PC-3 (cell line): ENCODE data around the gene CD6. TPM values are rescaled to one million over a fixed set of nuclear protein-coding genes. Genes with fewer than 3 reads are reported as not detected.

Experiments
- ATAC-seq: fragments of 200-7000 bp; cut with Tn5 transposase; 2 replicates; pipeline ENCODE4 v1.9.1; 2020; ENCODE audit warnings: mild to moderate bottlenecking, moderate library complexity
- BruUV-seq: library from RNA; stranded (reverse); fragments of 400-500 nt; replicated peaks from 2 replicates; lab custom pipeline; 2021; lab: Mats Ljungman, UMichigan
- CTCF ChIA-PET: fragments of 300-600 bp; sonication (Branson Sonifier 250); formaldehyde crosslinking; loops from one replicate; lab custom pipeline; 2022; ENCODE audit warnings: antibody characterized with exemption; lab: Charles Lee
- POLR2A ChIA-PET: fragments of 300-600 bp; sonication (Branson Sonifier 250); formaldehyde crosslinking; loops from one replicate; lab custom pipeline; 2022; ENCODE audit warnings: antibody characterized with exemption; ENCODE audit not compliant: unreplicated experiment; lab: Charles Lee
- DNase-seq: peaks from one replicate; pipeline ENCODE4 v3.0.0-alpha.2; 2015
- H2AFZ ChIP-seq: fragments of 300-600 bp; sonication (generic); 2 replicates; pipeline ENCODE4 v1.6.0; 2016; ENCODE audit warnings: antibody characterized with exemption, low read length
- H3F3A ChIP-seq: fragments of 300-600 bp; sonication (generic); one replicate; pipeline ENCODE4 v1.6.0; 2017; ENCODE audit warnings: antibody characterized with exemption, low read length, control low read depth, mild to moderate bottlenecking; ENCODE audit not compliant: unreplicated experiment
- H3K27ac ChIP-seq: fragments of 300-600 bp; sonication (generic); 2 replicates; pipeline ENCODE4 v1.5.1; 2016; ENCODE audit warnings: mild to moderate bottlenecking, low read length
- H3K27me3 ChIP-seq: fragments of 300-600 bp; sonication (generic); 2 replicates; pipeline ENCODE4 v1.6.1; 2016; ENCODE audit warnings: low read length, mixed read lengths
- H3K36me3 ChIP-seq: fragments of 300-600 bp; sonication (generic); 2 replicates; pipeline ENCODE4 v1.6.1; 2016; ENCODE audit warnings: low read depth, mixed run types, low read length, mixed read lengths
- H3K4me1 ChIP-seq: fragments of 300-600 bp; sonication (generic); 2 replicates; pipeline ENCODE4 v1.5.1; 2016; ENCODE audit warnings: low read length; ENCODE audit not compliant: insufficient read depth
- H3K4me2 ChIP-seq: fragments of 300-600 bp; sonication (generic); 2 replicates; pipeline ENCODE4 v1.6.0; 2016; ENCODE audit warnings: low read length
- H3K4me3 ChIP-seq: fragments of 300-600 bp; sonication (generic); 2 replicates; pipeline ENCODE4 v1.5.1; 2016; ENCODE audit warnings: mild to moderate bottlenecking, low read length, mixed read lengths
- H3K79me2 ChIP-seq: fragments of 300-600 bp; sonication (generic); 2 replicates; pipeline ENCODE4 v1.6.1; 2017; ENCODE audit warnings: low read length, mixed read lengths
- H3K9ac ChIP-seq: fragments of 300-600 bp; sonication (generic); 2 replicates; pipeline ENCODE4 v1.6.0; 2016; ENCODE audit warnings: mild to moderate bottlenecking, low read length
- H3K9me2 ChIP-seq: fragments of 300-600 bp; sonication (generic); replicated peaks from 2 replicates; pipeline ENCODE4 v1.6.1; 2016; ENCODE audit warnings: mixed run types, low read length, mixed read lengths
- H3K9me3 ChIP-seq: fragments of 300-600 bp; sonication (generic); 2 replicates; pipeline ENCODE4 v1.6.1; 2016; ENCODE audit warnings: low read length, mixed read lengths
- H4K20me1 ChIP-seq: fragments of 300-600 bp; sonication (generic); 2 replicates; pipeline ENCODE4 v1.6.1; 2016; ENCODE audit warnings: low read length, mixed read lengths
- CTCF ChIP-seq: fragments of 300-600 bp; sonication (generic); conservative IDR thresholded peaks from 2 replicates; pipeline ENCODE4 v1.5.1; 2017; ENCODE audit warnings: antibody characterized with exemption, low read depth, mild to moderate bottlenecking, low read length
- EZH2 ChIP-seq: fragments of 300-600 bp; sonication (generic); IDR thresholded peaks from one replicate; pipeline ENCODE4 v1.6.1; 2017; ENCODE audit warnings: antibody characterized with exemption, mild to moderate bottlenecking, low read length; ENCODE audit not compliant: unreplicated experiment
- EZH2phosphoT487 ChIP-seq: fragments of 300-600 bp; sonication (generic); IDR thresholded peaks from 2 replicates; pipeline ENCODE4 v1.6.1; 2018; ENCODE audit warnings: mild to moderate bottlenecking, antibody characterized with exemption, low read length, borderline replicate concordance
- intact Hi-C: fragments of 100-400 bp; cut with micrococcal nuclease; formaldehyde crosslinking; loops from 2 replicates; pipeline ENCODE4 v1.9.0; 2023
- total RNA-seq: library from RNA; depleted of rRNA; stranded (reverse); fragments of >200 nt; gene quantifications from 2 replicates; pipeline ENCODE4 v1.2.3, GENCODE V29; 2014

Gene CD6
- total RNA-seq, 1 experiment from 2014 or later, result not detected

GRCh38 chr11:60942970-60943565, 28.4 kb upstream of the CD6 start:
- TF ChIP-seq EZH2 (no peak), CTCF (no peak), EZH2phosphoT487 (no peak)
- no peaks in the 10 kb centered on the region for H3K36me3 ChIP-seq
- H3K4me3 ChIP-seq, result no peak overlapping the region
- H3K9me2 ChIP-seq, result no peaks in the 10 kb centered on the region
- peaks cover 6% of the 10 kb centered on the region; the same call in 1 of the 2 replicates for H3K4me1 ChIP-seq
- DNase-seq, result peak; percentile 75
- H3K27ac ChIP-seq, result no peak overlapping the region
- no peaks in the 10 kb centered on the region for H3K9me3 ChIP-seq
- CTCF ChIA-PET, result interaction anchor here (0.6 kb wide), 1 partner anchor 231 kb away, joined by 3 read pairs; no protein-coding TSS in a partner anchor
- no peaks in the 10 kb centered on the region for H3F3A ChIP-seq
- no peak overlapping the region for H3K4me2 ChIP-seq
- ATAC-seq, result peak; percentile 48
- H3K79me2 ChIP-seq, result no peaks in the 10 kb centered on the region
- BruUV-seq, result no TSS peak
- no peak overlapping the region for H3K9ac ChIP-seq
- POLR2A ChIA-PET, result interaction anchor here (0.6 kb wide), 1 partner anchor 55 kb away, joined by 3 read pairs; no protein-coding TSS in a partner anchor
- no peaks in the 10 kb centered on the region for H4K20me1 ChIP-seq
- H3K27me3 ChIP-seq, result no peaks in the 10 kb centered on the region
- intact Hi-C loops, result no loop called here
- peak overlapping the region; percentile 27; the same call in 1 of the 2 replicates for H2AFZ ChIP-seq

- H3K4me3 ChIP-seq, result no peak overlapping the region
- no peaks in the 10 kb centered on the region for H4K20me1 ChIP-seq
- no peak for TF ChIP-seq EZH2phosphoT487
- TF ChIP-seq EZH2, result no peak
- TF ChIP-seq CTCF, result peak; percentile 39; the same call in 1 of the 2 replicates
- no peak overlapping the region for H3K4me2 ChIP-seq
- ChIA-PET CTCF (no interaction called here), POLR2A (no interaction called here)
- no peak for DNase-seq
- H3K9me2 ChIP-seq, result no peaks in the 10 kb centered on the region
- no peak overlapping the region for H3K9ac ChIP-seq
- ATAC-seq, result no peak
- H3K9me3 ChIP-seq, result no peaks in the 10 kb centered on the region
- BruUV-seq, result no TSS peak
- intact Hi-C loops, result no loop called here
- H3K4me1 ChIP-seq, result peaks cover 6% of the 10 kb centered on the region; the same call in 1 of the 2 replicates
- H3K36me3 ChIP-seq, result no peaks in the 10 kb centered on the region
- H3K27ac ChIP-seq, result no peak overlapping the region
- H3F3A ChIP-seq, result no peaks in the 10 kb centered on the region
- H2AFZ ChIP-seq, result no peak overlapping the region
- no peaks in the 10 kb centered on the region for H3K79me2 ChIP-seq
- H3K27me3 ChIP-seq, result no peaks in the 10 kb centered on the region
Observed at GRCh38 chr11:60944490-60945294, 26.8 kb upstream of the CD6 start.

GRCh38 chr11:60945295-60945667, 26.2 kb upstream of the CD6 start:
- ATAC-seq (no peak), DNase-seq (no peak)
- BruUV-seq, result no TSS peak
- Histone ChIP-seq H3K27ac (no peak overlapping the region), H3K9ac (no peak overlapping the region), H3K79me2 (no peaks in the 10 kb centered on the region), H3K4me1 (peaks cover 6% of the 10 kb centered on the region; the same call in 1 of the 2 replicates), H3K36me3 (no peaks in the 10 kb centered on the region), H3K4me3 (no peak overlapping the region), H3K27me3 (no peaks in the 10 kb centered on the region), H3K9me2 (no peaks in the 10 kb centered on the region), H4K20me1 (no peaks in the 10 kb centered on the region), H2AFZ (no peak overlapping the region), H3K4me2 (no peak overlapping the region), H3F3A (no peaks in the 10 kb centered on the region), H3K9me3 (no peaks in the 10 kb centered on the region)
- POLR2A ChIA-PET, result no interaction called here
- intact Hi-C loops, result no loop called here
- TF ChIP-seq EZH2phosphoT487 (no peak), CTCF (no peak), EZH2 (no peak)
- CTCF ChIA-PET, result no interaction called here
